Hepatocyte (in vitro differentiated cells): ENCODE data around the gene SLC25A48. TPM values are rescaled to one million over a fixed set of nuclear protein-coding genes. Genes with fewer than 3 reads are reported as not detected.

ENCODE experiments used
- DNase-seq: peaks from one replicate; pipeline ENCODE4 v3.0.0-alpha.2; 2016; ENCODE audit warnings: low spot score
- H2AFZ ChIP-seq: fragments of 200-600 bp; sonication (generic); 2 replicates; pipeline ENCODE4 v1.6.0; 2016; ENCODE audit warnings: antibody characterized with exemption, mild to moderate bottlenecking
- H3K27ac ChIP-seq: fragments of 200-600 bp; sonication (generic); 2 replicates; pipeline ENCODE4 v1.5.1; 2016; ENCODE audit warnings: mild to moderate bottlenecking
- H3K27me3 ChIP-seq: fragments of 200-600 bp; sonication (generic); 2 replicates; pipeline ENCODE4 v1.6.1; 2016
- H3K36me3 ChIP-seq: fragments of 200-600 bp; sonication (generic); replicated peaks from 2 replicates; pipeline ENCODE4 v1.5.1; 2016; ENCODE audit warnings: low read depth; ENCODE audit not compliant: insufficient read depth
- H3K4me1 ChIP-seq: fragments of 200-600 bp; sonication (generic); 2 replicates; pipeline ENCODE4 v1.5.1; 2016; ENCODE audit warnings: mild to moderate bottlenecking, moderate library complexity; ENCODE audit not compliant: insufficient read depth
- H3K4me2 ChIP-seq: fragments of 200-600 bp; sonication (generic); 2 replicates; pipeline ENCODE4 v1.6.0; 2016
- H3K4me3 ChIP-seq: fragments of 200-600 bp; sonication (generic); 2 replicates; pipeline ENCODE4 v1.5.1; 2016; ENCODE audit warnings: mild to moderate bottlenecking
- H3K79me2 ChIP-seq: fragments of 200-600 bp; sonication (generic); 2 replicates; pipeline ENCODE4 v1.6.0; 2017; ENCODE audit warnings: mild to moderate bottlenecking
- H3K9me2 ChIP-seq: fragments of 200-600 bp; sonication (generic); replicated peaks from 2 replicates; pipeline ENCODE4 v1.6.0; 2017; ENCODE audit warnings: mild to moderate bottlenecking; ENCODE audit not compliant: insufficient read depth
- H3K9me3 ChIP-seq: fragments of 200-600 bp; sonication (generic); 2 replicates; pipeline ENCODE4 v1.5.1; 2016; ENCODE audit warnings: low read depth, mild to moderate bottlenecking
- H4K20me1 ChIP-seq: fragments of 200-600 bp; sonication (generic); 2 replicates; pipeline ENCODE4 v1.6.0; 2016; ENCODE audit warnings: mild to moderate bottlenecking; ENCODE audit not compliant: insufficient read depth, poor library complexity, severe bottlenecking
- EZH2 ChIP-seq: fragments of 200-600 bp; sonication (generic); IDR thresholded peaks from 2 replicates; pipeline ENCODE4 v1.6.1; 2016; ENCODE audit warnings: antibody characterized with exemption, mild to moderate bottlenecking, borderline replicate concordance
- EZH2phosphoT487 ChIP-seq: fragments of 200-600 bp; sonication (generic); IDR thresholded peaks from one replicate; pipeline ENCODE4 v1.6.1; 2018; ENCODE audit warnings: antibody characterized with exemption, mild to moderate bottlenecking, low read depth, moderate library complexity; ENCODE audit not compliant: unreplicated experiment, severe bottlenecking
- WGBS: methylation state at CpG from one replicate; pipeline ENCODE4 v1.1.6; 2016; ENCODE audit warnings: low lambda C conversion rate; ENCODE audit errors: missing lambda C conversion rate; 5-methylcytosine and 5-hydroxymethylcytosine counted together
- polyA plus RNA-seq: library from polyadenylated mRNA; unstranded; fragments of >200 nt; fragmentation: Nextera tagmentation; extraction: Ambion mirVana; gene quantifications from 2 replicates; pipeline ENCODE4 v1.2.1, GENCODE V29; 2016
- total RNA-seq: library from RNA; depleted of rRNA; stranded (reverse); fragments of >200 nt; gene quantifications from 2 replicates; pipeline ENCODE4 v1.2.3, GENCODE V29; 2014
- TF ChIP-seq, protein P1 (sequence below): fragments of 200-600 bp; sonication (generic); IDR thresholded peaks from 2 replicates; pipeline ENCODE4 v1.5.1; 2016; ENCODE audit warnings: antibody characterized with exemption, mild to moderate bottlenecking; ENCODE audit not compliant: poor library complexity

SLC25A48 gene
- total and polyA plus RNA-seq, 2 experiments from 2014 or later = 0.79 to 1.0 TPM

DNA sequence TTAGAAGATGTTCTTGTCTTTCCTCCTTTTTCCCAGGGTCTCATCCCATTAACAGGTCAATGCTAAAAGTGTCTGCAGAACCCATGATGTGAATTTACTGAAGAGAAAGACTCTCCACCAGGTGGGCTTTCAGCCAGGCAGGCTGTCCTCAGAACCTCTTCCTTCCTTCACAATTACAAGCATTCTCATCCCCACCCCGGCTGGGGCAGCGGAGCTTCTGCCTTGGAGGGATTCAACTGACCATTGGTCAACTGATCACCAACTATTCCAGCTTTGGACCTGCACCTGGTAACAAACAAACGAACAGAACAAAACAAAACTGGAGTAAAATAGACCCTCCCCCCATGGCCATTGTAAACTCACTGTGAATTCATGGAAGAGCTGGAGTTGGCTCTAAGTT lies 48.6 kb downstream of the SLC25A48 start:
- no peak overlapping the region for H3K4me3 ChIP-seq
- no peak overlapping the region for H3K4me2 ChIP-seq

DNA sequence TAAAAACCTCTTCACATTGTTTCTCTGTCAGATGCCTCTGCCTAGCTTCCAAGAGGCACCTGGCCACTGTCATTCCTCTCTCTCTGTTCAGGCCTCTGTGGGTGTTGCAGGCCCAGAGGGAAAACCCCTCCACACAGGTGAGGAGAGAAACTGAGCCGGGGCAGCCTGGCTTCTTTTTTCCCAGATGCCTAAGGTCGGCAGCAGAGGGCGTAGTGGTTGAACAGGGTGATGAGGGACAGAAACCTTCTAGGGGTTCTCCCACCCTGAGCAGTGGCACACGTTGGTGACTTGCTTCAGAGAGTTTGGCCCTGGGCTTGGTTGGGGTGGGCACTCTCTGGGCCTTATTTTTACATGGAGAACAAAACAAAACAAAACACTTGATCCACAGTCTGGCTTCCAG lies 49.0 kb downstream of the SLC25A48 start:
- Histone ChIP-seq H2AFZ (no peak overlapping the region), H3K27ac (no peak overlapping the region), H3K27me3 (peaks cover 9% of the 10 kb centered on the region), H3K9me3 (no peaks in the 10 kb centered on the region), H3K4me3 (no peak overlapping the region), H3K4me1 (peaks cover 7% of the 10 kb centered on the region), H3K9me2 (no peaks in the 10 kb centered on the region), H3K79me2 (no peaks in the 10 kb centered on the region), H3K4me2 (no peak overlapping the region), H4K20me1 (no peaks in the 10 kb centered on the region), H3K36me3 (no peaks in the 10 kb centered on the region)
- 65% methylated on average over 4 of the region's 4 CpGs for WGBS
- DNase-seq = no peak
- TF ChIP-seq, protein P1, sequence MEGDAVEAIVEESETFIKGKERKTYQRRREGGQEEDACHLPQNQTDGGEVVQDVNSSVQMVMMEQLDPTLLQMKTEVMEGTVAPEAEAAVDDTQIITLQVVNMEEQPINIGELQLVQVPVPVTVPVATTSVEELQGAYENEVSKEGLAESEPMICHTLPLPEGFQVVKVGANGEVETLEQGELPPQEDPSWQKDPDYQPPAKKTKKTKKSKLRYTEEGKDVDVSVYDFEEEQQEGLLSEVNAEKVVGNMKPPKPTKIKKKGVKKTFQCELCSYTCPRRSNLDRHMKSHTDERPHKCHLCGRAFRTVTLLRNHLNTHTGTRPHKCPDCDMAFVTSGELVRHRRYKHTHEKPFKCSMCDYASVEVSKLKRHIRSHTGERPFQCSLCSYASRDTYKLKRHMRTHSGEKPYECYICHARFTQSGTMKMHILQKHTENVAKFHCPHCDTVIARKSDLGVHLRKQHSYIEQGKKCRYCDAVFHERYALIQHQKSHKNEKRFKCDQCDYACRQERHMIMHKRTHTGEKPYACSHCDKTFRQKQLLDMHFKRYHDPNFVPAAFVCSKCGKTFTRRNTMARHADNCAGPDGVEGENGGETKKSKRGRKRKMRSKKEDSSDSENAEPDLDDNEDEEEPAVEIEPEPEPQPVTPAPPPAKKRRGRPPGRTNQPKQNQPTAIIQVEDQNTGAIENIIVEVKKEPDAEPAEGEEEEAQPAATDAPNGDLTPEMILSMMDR = no peak
- TF ChIP-seq EZH2 (no peak), EZH2phosphoT487 (no peak)

More for the DNA sequence above, 48.6 kb downstream of the SLC25A48 start:
- TF ChIP-seq EZH2 = no peak
- TF ChIP-seq, protein P1 = no peak
- no peak for TF ChIP-seq EZH2phosphoT487
- Histone ChIP-seq H3K9me2 (no peaks in the 10 kb centered on the region), H3K4me1 (peaks cover 8% of the 10 kb centered on the region), H3K27me3 (peaks cover 9% of the 10 kb centered on the region), H3K36me3 (no peaks in the 10 kb centered on the region), H3K27ac (no peak overlapping the region), H3K9me3 (no peaks in the 10 kb centered on the region), H4K20me1 (no peaks in the 10 kb centered on the region), H3K79me2 (no peaks in the 10 kb centered on the region), H2AFZ (no peak overlapping the region)
- 92% methylated on average over 3 of the region's 3 CpGs for WGBS
- DNase-seq = no peak

DNA sequence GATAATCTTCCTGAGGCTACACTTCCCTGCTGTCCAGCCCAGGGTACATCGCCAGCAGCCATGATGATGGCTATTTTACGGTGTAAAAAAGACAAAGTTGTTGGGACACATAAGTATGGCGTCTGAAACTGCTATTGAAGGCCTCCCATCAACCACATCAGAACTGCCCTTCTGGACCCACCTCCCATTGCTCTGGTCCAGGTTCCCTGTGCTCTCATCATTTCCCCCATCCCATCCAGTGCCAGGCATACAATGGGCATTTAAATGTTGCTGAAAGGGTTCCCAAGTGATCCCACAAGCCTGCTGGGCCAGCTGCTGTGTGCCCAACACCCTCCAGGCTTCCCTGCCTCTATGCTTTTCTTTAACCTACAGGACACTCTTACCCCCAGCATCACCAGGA lies 50.6 kb downstream of the SLC25A48 start:
- Histone ChIP-seq H3K79me2 (no peaks in the 10 kb centered on the region), H3K36me3 (no peaks in the 10 kb centered on the region), H3K9me2 (no peaks in the 10 kb centered on the region), H3K27me3 (peaks cover 9% of the 10 kb centered on the region), H3K4me1 (peaks cover 7% of the 10 kb centered on the region), H3K4me2 (no peak overlapping the region), H3K9me3 (no peaks in the 10 kb centered on the region), H2AFZ (no peak overlapping the region), H4K20me1 (no peaks in the 10 kb centered on the region), H3K27ac (no peak overlapping the region), H3K4me3 (no peak overlapping the region)
- WGBS = 92% methylated on average over 3 of the region's 3 CpGs
- no peak for DNase-seq
- TF ChIP-seq EZH2phosphoT487 = no peak

DNA sequence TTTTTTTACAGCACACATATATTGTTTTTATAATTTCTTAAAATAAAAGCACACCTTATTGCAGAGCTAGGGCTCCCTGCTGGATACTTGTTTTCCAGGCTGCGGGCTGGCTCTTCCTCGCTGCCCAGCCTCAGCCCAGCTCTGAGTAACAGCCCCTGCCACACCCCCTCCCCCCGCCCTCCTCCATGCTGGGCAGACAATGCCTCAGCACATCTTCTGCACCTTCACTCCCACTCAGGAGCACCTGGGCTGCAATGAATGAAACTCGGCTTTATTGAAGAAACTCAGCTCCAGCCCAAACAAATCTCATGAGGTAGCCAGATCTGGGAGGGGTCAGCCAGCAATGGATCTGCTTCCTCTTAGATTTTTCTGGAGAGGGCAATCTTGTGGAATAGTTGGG lies 51.7 kb downstream of the SLC25A48 start:
- H3K4me1 ChIP-seq = peaks cover 7% of the 10 kb centered on the region
- H4K20me1 ChIP-seq = no peaks in the 10 kb centered on the region
- DNase-seq = no peak
- no peaks in the 10 kb centered on the region for H3K9me2 ChIP-seq
- H2AFZ ChIP-seq = no peak overlapping the region
- no peak overlapping the region for H3K27ac ChIP-seq
- H3K9me3 ChIP-seq = no peaks in the 10 kb centered on the region
- no peaks in the 10 kb centered on the region for H3K79me2 ChIP-seq
- H3K4me3 ChIP-seq = no peak overlapping the region
- no peak overlapping the region for H3K4me2 ChIP-seq
- peaks cover 9% of the 10 kb centered on the region for H3K27me3 ChIP-seq
- no peaks in the 10 kb centered on the region for H3K36me3 ChIP-seq
- no peak for TF ChIP-seq EZH2
- TF ChIP-seq, protein P1 = no peak
- no peak for TF ChIP-seq EZH2phosphoT487
- 44% methylated on average over 4 of the region's 4 CpGs for WGBS
